ENCODE data around the gene VIM.
"Not testable (repeated sequence)": the region's sequence is repeated elsewhere in the genome, so short reads cannot be mapped to it uniquely, and the experiment has no call there.

Gene VIM

GRCh38 chr10:17233286-17233991, 5.4 kb downstream of the VIM start:
- DNase-seq = peak; percentile 28

- no peak for DNase-seq
These were observed 6.4 kb downstream of the VIM start for GRCh38 chr10:17234431-17234945.

GRCh38 chr10:17235136-17235535, 7.1 kb downstream of the VIM start:
- no peak for DNase-seq

GRCh38 chr10:17236468-17237148, 8.6 kb downstream of the VIM start:
- DNase-seq = no peak

GRCh38 chr10:17237149-17237527, 9.1 kb downstream of the VIM start:
- DNase-seq = no peak

- no peak for DNase-seq
These were observed 9.9 kb downstream of the VIM start for GRCh38 chr10:17237915-17238444.

- peak; percentile 57 for DNase-seq
These were observed 10.6 kb downstream of the VIM start for GRCh38 chr10:17238445-17239291.

GRCh38 chr10:17239345-17240085, 11.5 kb downstream of the VIM start:
- no peak for DNase-seq

- DNase-seq = no peak
These were observed 12.1 kb downstream of the VIM start for GRCh38 chr10:17240096-17240495.

GRCh38 chr10:17240616-17241015, 12.6 kb downstream of the VIM start:
- no peak for DNase-seq

- DNase-seq = no peak
These were observed 13.7 kb downstream of the VIM start for GRCh38 chr10:17241611-17242333.

GRCh38 chr10:17244700-17245365, 16.8 kb downstream of the VIM start:
- no peak for DNase-seq

GRCh38 chr10:17247210-17247609, 19.2 kb downstream of the VIM start:
- no peak for DNase-seq

- no peak for DNase-seq
These were observed 20.9 kb downstream of the VIM start for GRCh38 chr10:17248964-17249363.

GRCh38 chr10:17249820-17250219, 21.8 kb downstream of the VIM start:
- DNase-seq = no peak

GRCh38 chr10:17250736-17251135, 22.7 kb downstream of the VIM start:
- DNase-seq = no peak

GRCh38 chr10:17254543-17255050, 26.6 kb downstream of the VIM start:
- not testable (repeated sequence) for DNase-seq

- DNase-seq = no peak
These were observed 27.5 kb downstream of the VIM start for GRCh38 chr10:17255512-17255911.

- DNase-seq = no peak
These were observed 28.0 kb downstream of the VIM start for GRCh38 chr10:17256051-17256450.

- no peak for DNase-seq
These were observed 28.6 kb downstream of the VIM start for GRCh38 chr10:17256627-17257026.

All from right hindlimb (tissue), 1 donor.